ENCODE results near the gene FGF8.

DNA sequence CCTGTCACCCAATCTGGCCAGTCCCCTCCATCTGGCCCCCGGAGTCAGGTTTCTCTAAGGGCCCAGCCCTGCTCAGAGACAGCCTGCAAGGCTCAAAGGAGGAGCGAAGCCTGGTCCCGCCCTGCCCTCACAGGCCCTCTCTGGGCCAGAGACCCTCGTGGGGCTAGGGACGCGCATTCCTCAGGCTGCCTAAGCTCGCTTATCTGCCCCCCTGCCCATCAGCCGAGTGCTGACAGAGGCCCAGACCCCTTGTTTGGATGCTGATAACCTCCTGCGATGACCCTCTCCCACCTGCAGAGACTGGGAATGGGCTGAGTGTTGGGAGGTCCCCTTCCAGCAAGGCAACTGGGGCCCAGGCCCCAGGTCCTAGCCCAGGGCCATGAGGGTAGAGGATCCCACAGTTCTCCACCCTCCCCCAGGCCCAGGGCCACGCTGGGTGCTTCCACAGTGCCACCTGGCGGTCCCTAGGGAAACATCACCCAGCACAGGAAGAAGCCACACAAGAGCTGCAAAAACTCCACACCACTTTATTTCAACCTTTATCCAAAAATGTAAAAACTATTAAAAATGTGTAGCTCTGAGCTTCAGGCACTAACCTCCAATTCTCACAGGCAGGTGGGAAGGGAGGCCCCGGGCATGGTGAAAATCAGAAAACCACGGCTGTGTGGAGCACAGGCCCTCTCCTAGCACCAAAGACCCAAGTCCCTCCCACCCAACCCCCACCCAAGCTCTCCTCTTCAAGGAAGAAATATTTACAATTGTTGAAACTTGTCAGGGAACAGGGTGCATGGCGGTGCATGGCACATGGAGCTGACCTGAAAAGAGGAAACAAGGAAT, 5.1 kb upstream of the FGF8 start:
- TF ChIP-seq GATA2 (IDR thresholded peaks at IDR 0.05; ENCODE audit: low read depth, low read length), result no peak
- TF ChIP-seq GATA3 (IDR thresholded peaks at IDR 0.05; ENCODE audit: low read depth, low read length), result no peak
